Ectodermal cell (in vitro differentiated cells): Measurements from ENCODE around the gene FOXL2NB.

Experiments used
- H3K27ac ChIP-seq: 2 replicates; pipeline ENCODE4 v1.7.0; 2013; ENCODE audit warnings: mild to moderate bottlenecking, low read depth, low read length; ENCODE audit not compliant: insufficient read depth, poor library complexity, severe bottlenecking
- H3K27me3 ChIP-seq: 2 replicates; pipeline ENCODE4 v1.7.0; 2013; ENCODE audit warnings: mild to moderate bottlenecking, low read length; ENCODE audit not compliant: insufficient read depth, control insufficient read depth, poor library complexity, severe bottlenecking
- H3K36me3 ChIP-seq: one replicate; pipeline ENCODE4 v1.7.0; 2013; ENCODE audit warnings: low read length; ENCODE audit not compliant: control insufficient read depth, insufficient read depth
- H3K4me1 ChIP-seq: one replicate; pipeline ENCODE4 v1.7.0; 2013; ENCODE audit warnings: low read length; ENCODE audit not compliant: control insufficient read depth, insufficient read depth
- H3K4me3 ChIP-seq: 2 replicates; pipeline ENCODE4 v1.7.0; 2013; ENCODE audit warnings: low read depth, low read length, control low read depth; ENCODE audit not compliant: insufficient read depth
- H3K9me3 ChIP-seq: 2 replicates; pipeline ENCODE4 v1.7.0; 2013; ENCODE audit warnings: mild to moderate bottlenecking, low read length, moderate library complexity; ENCODE audit not compliant: control insufficient read depth
- WGBS, 2 experiments: methylation state at CpG; one replicate each; pipeline ENCODE4 v1.1.7; 2013; ENCODE audit warnings: missing lambda C conversion rate in 2 of 2; 5-methylcytosine and 5-hydroxymethylcytosine counted together

FOXL2NB gene

GRCh38 chr3:138964264-138964663 lies 17.2 kb downstream of the FOXL2NB start:
- WGBS, 2 experiments: 100% methylated on average over 1 to 2 of the region's 2 CpGs
- Histone ChIP-seq H3K4me1 (no peaks in the 10 kb centered on the region), H3K36me3 (no peaks in the 10 kb centered on the region), H3K9me3 (no peaks in the 10 kb centered on the region), H3K27me3 (peaks cover 3% of the 10 kb centered on the region), H3K4me3 (no peak overlapping the region), H3K27ac (no peak overlapping the region)

DNA sequence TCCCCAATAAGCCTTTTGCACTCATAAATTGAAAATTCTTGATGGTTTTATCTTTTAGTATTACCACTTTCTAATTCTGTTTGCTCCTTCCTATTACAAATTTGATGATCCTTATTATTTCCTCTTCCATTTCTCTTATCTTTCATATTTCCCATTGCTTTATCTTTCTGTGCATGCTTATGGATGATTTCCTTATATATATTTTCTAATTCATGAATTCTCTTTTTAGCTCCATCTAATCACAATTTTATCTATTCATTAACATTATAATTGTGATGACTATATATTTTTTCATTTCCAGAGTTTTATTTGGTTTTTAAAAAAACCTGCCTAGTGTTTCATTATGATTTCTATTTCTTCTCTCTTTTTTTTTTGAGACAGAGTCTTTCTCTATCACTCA lies 17.9 kb downstream of the FOXL2NB start:
- Histone ChIP-seq H3K36me3 (no peaks in the 10 kb centered on the region), H3K27ac (no peak overlapping the region), H3K9me3 (no peaks in the 10 kb centered on the region), H3K27me3 (peaks cover 3% of the 10 kb centered on the region), H3K4me1 (no peaks in the 10 kb centered on the region), H3K4me3 (no peak overlapping the region)

DNA sequence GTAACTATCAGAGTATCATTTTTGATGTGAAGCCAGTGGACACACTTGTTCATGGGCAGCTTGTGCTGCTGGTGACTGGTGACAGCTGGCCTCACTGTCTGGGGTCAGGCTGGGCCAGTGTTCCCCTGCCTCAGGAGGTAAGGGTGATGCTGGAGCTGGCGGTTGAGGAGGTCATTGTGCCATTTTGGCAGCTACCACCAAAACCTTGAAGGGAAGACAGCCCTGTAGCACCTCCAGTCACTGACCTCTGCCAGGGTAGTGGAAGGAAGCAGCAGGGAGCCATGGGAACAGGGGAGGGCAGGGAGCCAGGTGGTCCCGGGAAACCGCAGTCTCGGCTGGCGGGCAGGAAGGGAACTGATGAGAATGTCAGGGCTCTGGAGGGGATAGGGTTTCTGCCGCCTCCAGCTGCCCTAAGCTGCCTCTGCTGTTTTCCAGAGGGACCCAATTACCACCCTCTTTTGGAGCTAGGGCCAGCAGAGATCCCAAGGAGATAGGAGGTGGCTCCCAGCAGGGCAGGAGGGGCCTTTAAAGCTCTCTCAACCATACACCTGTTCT lies 24.8 kb downstream of the FOXL2NB start:
- 89% methylated on average over 6 of the region's 6 CpGs for WGBS, 2 experiments
- Histone ChIP-seq H3K27me3 (peaks cover 3% of the 10 kb centered on the region), H3K9me3 (no peaks in the 10 kb centered on the region)

DNA sequence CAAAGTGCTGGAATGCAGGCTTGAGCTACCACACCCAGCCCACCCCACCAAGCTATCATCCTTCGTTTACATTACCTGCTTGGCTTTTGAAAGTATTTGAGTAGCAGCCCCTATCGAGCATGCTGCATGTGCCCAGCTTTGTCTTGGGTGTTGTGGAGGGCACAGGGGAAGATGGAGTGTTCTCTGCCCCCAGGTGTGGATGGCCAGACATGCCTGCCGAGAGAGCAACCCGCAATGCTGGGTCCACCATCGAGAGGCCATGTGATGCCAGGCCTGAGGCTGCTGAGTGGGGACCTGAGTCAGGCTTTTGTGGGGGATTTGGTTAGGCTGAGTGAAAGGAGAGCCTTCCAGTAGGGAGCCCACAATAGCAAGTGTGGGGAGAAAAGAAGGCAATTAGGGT lies 25.9 kb downstream of the FOXL2NB start:
- Histone ChIP-seq H3K27me3 (peaks cover 3% of the 10 kb centered on the region), H3K9me3 (no peaks in the 10 kb centered on the region), H3K4me1 (no peaks in the 10 kb centered on the region), H3K27ac (no peak overlapping the region), H3K36me3 (no peaks in the 10 kb centered on the region), H3K4me3 (no peak overlapping the region)
- WGBS, 2 experiments: 88 to 89% methylated on average over 5 of the region's 5 CpGs

More for the DNA sequence above, 24.8 kb downstream of the FOXL2NB start:
- Histone ChIP-seq H3K27ac (no peak overlapping the region), H3K36me3 (no peaks in the 10 kb centered on the region), H3K4me3 (no peak overlapping the region), H3K4me1 (no peaks in the 10 kb centered on the region)

GRCh38 chr3:138974462-138974861 lies 27.4 kb downstream of the FOXL2NB start:
- no peak overlapping the region for H3K4me3 ChIP-seq
- H3K4me1 ChIP-seq: no peaks in the 10 kb centered on the region
- no peak overlapping the region for H3K27ac ChIP-seq
- H3K27me3 ChIP-seq: peaks cover 3% of the 10 kb centered on the region
- no peaks in the 10 kb centered on the region for H3K9me3 ChIP-seq
- 94% methylated on average over 5 of the region's 5 CpGs for WGBS, 2 experiments
- H3K36me3 ChIP-seq: no peaks in the 10 kb centered on the region

DNA sequence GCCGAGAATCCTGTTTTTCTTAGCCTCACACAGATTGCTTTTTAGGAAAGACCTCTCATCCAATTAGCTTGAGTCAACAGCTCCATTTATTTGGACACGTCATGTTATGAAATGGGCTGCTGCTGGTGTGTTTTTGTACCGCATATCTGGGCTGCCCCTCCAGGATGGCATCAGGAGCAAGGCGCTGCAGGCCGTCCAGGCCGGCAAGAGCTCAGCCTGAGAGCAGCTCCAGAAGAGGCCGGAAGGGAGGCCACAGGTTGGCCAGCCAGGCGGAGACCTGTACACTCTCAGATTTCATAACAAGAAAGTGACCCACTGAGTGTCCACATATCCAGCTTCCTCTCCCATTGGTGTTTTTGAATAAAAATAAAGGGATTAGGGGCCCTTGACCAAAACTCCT lies 28.3 kb downstream of the FOXL2NB start:
- no peaks in the 10 kb centered on the region for H3K4me1 ChIP-seq
- H3K27me3 ChIP-seq: peaks cover 3% of the 10 kb centered on the region
- H3K36me3 ChIP-seq: no peaks in the 10 kb centered on the region
- no peak overlapping the region for H3K4me3 ChIP-seq
- no peaks in the 10 kb centered on the region for H3K9me3 ChIP-seq
- H3K27ac ChIP-seq: no peak overlapping the region
- 85 to 90% methylated on average over 8 of the region's 8 CpGs for WGBS, 2 experiments

DNA sequence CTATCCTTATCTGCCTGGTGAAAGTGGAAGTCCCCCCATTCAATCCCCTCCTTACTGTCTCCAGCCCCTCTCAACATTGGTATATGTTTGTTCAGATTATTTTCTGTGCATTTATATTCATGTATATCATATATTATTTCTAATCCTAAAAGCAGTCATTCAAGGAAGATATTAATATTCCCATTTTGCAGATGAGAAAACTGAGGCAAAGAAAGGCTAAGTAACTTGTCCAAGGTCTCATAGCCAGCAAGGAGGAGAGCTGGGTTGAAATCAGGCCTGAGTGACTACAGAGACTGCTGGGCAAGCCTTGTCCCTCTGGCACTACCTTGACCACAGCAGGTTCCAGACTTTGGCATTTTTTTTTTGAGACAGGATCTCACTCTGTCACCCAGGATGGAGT lies 29.0 kb downstream of the FOXL2NB start:
- no peaks in the 10 kb centered on the region for H3K9me3 ChIP-seq
- no peaks in the 10 kb centered on the region for H3K4me1 ChIP-seq
- no peak overlapping the region for H3K4me3 ChIP-seq
- no peaks in the 10 kb centered on the region for H3K27me3 ChIP-seq
- no peaks in the 10 kb centered on the region for H3K36me3 ChIP-seq
- H3K27ac ChIP-seq: no peak overlapping the region

DNA sequence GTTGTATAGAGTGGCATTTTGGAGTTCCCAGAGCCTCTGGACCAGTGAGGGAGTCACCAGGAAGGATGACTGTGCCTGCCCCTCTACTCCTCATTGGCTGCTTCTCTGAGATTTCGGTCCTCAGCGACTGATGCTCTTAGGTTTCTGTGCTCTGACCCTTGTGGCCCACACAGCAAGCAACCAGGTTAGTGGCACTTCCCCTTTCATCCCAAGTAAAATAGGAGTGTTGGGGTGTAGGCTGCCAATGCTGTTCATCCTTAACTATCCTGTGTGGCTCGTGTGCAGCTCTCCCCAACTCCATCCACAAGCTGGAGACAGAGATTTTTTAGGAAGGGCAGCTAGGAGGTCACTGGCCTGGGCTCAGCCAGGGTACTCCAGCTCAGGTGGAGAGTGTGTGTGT lies 37.8 kb downstream of the FOXL2NB start:
- H3K9me3 ChIP-seq: no peaks in the 10 kb centered on the region
- no peaks in the 10 kb centered on the region for H3K36me3 ChIP-seq
- H3K27me3 ChIP-seq: no peaks in the 10 kb centered on the region
- no peak overlapping the region for H3K27ac ChIP-seq
- H3K4me1 ChIP-seq: no peaks in the 10 kb centered on the region
- WGBS, 2 experiments: 53 to 58% methylated on average over 3 of the region's 3 CpGs
- no peak overlapping the region for H3K4me3 ChIP-seq

DNA sequence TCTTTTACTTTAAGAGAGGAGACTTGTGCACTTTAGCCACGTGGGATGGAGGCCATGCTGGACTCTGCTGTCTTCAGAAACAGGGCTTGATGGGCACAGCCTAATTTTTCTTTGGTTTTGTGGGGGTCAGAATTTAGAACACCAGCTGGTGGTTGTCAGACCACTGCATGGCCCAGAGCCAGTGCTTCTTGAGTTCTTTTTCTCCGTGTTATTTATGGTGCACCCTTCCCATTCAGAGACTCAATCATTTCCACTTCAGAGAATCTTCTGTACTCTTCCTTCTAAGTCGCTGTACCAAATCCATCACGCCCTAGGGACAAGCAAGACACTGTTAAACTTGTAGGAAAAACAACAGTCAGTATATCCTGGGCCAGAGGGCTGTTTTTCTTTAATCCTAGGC lies 38.9 kb downstream of the FOXL2NB start:
- WGBS, 2 experiments: 82 to 87% methylated on average over 4 of the region's 4 CpGs
- Histone ChIP-seq H3K4me3 (no peak overlapping the region), H3K27ac (no peak overlapping the region), H3K36me3 (no peaks in the 10 kb centered on the region), H3K27me3 (no peaks in the 10 kb centered on the region), H3K9me3 (no peaks in the 10 kb centered on the region), H3K4me1 (no peaks in the 10 kb centered on the region)

GRCh38 chr3:138987181-138987580 lies 40.2 kb downstream of the FOXL2NB start:
- H3K27me3 ChIP-seq: no peaks in the 10 kb centered on the region
- 94% methylated on average over 2 of the region's 2 CpGs for WGBS, 2 experiments
- H3K27ac ChIP-seq: no peak overlapping the region
- H3K9me3 ChIP-seq: no peaks in the 10 kb centered on the region
- no peaks in the 10 kb centered on the region for H3K36me3 ChIP-seq
- H3K4me1 ChIP-seq: no peaks in the 10 kb centered on the region
- H3K4me3 ChIP-seq: no peak overlapping the region

DNA sequence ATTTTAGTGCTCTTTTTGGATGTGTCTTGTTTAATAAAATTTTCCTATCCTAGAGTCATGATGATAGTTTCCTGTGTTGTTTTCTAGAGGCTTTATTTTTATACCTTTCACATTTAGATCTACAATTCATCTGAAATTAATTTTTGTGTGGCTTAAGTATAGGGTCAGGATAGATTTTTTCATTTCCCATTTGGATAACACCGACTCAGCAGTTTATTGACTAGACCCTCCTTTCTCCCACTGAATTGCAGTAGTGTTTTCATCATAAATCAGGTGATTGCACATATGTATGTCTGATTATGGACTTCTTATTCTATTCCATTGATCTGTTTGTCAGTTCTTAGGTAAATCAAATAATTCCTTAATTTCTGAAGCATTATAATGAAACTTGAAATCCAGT lies 48.7 kb downstream of the FOXL2NB start:
- H3K27ac ChIP-seq: no peak overlapping the region
- WGBS, 2 experiments: 100% methylated on average over 1 of the region's 1 CpG; no CpG with 5 or more reads in 1 of the 2 experiments
- no peaks in the 10 kb centered on the region for H3K9me3 ChIP-seq
- H3K4me3 ChIP-seq: no peak overlapping the region
- H3K27me3 ChIP-seq: no peaks in the 10 kb centered on the region
- no peaks in the 10 kb centered on the region for H3K36me3 ChIP-seq
- H3K4me1 ChIP-seq: no peaks in the 10 kb centered on the region
